Measurements from ENCODE around the gene SFMBT2.
A peak's percentile ranks its signal among the peaks of the same experiment; 100 is the strongest.

Gene SFMBT2

GRCh38 chr10:7410862-7411670, at the start of gene SFMBT2:
SFMBT2 (minus strand) TSS chr10:7411034; CDS start chr10:7381898, 29,136 bp downstream.
- peak; percentile 46 for DNase-seq

- no peak for DNase-seq
Measured at GRCh38 chr10:7460006-7460405, 49.2 kb upstream of the SFMBT2 start.

GRCh38 chr10:7458556-7458955, 47.7 kb upstream of the SFMBT2 start:
- no peak for DNase-seq

GRCh38 chr10:7457478-7458316, 46.9 kb upstream of the SFMBT2 start:
- no peak for DNase-seq

GRCh38 chr10:7449063-7449695, 38.3 kb upstream of the SFMBT2 start:
- DNase-seq: no peak

GRCh38 chr10:7445474-7446185, 34.8 kb upstream of the SFMBT2 start:
- DNase-seq: no peak

GRCh38 chr10:7444551-7445121, 33.8 kb upstream of the SFMBT2 start:
- no peak for DNase-seq

- DNase-seq: no peak
Measured at GRCh38 chr10:7443036-7443435, 32.2 kb upstream of the SFMBT2 start.

- no peak for DNase-seq
Measured at GRCh38 chr10:7441403-7442147, 30.7 kb upstream of the SFMBT2 start.

- DNase-seq: no peak
Measured at GRCh38 chr10:7439696-7440095, 28.9 kb upstream of the SFMBT2 start.

- no peak for DNase-seq
Measured at GRCh38 chr10:7438196-7438986, 27.6 kb upstream of the SFMBT2 start.

- no peak for DNase-seq
Measured at GRCh38 chr10:7436490-7437100, 25.8 kb upstream of the SFMBT2 start.

GRCh38 chr10:7435674-7436073, 24.8 kb upstream of the SFMBT2 start:
- no peak for DNase-seq

GRCh38 chr10:7434378-7434777, 23.5 kb upstream of the SFMBT2 start:
- DNase-seq: no peak

- DNase-seq: no peak
Measured at GRCh38 chr10:7433861-7434260, 23.0 kb upstream of the SFMBT2 start.

GRCh38 chr10:7432884-7433726, 22.3 kb upstream of the SFMBT2 start:
- no peak for DNase-seq

- DNase-seq: no peak
Measured at GRCh38 chr10:7428673-7429350, 18.0 kb upstream of the SFMBT2 start.

- no peak for DNase-seq
Measured at GRCh38 chr10:7426349-7426748, 15.5 kb upstream of the SFMBT2 start.

GRCh38 chr10:7425691-7426090, 14.9 kb upstream of the SFMBT2 start:
- DNase-seq: no peak
